CD14-positive monocyte (primary cell): Measurements from ENCODE around the gene ATP7A. TPM values are rescaled to one million over a fixed set of nuclear protein-coding genes. Genes with fewer than 3 reads are reported as not detected.
"Not testable (repeated sequence)": the region's sequence is repeated elsewhere in the genome, so short reads cannot be mapped to it uniquely, and the experiment has no call there.

ENCODE experiments used
- DNase-seq, 3 donors: peaks; one replicate each; pipeline ENCODE4 v3.0.0-alpha.2; 2011 to 2022
- H2AFZ ChIP-seq: 2 replicates; pipeline ENCODE4 v1.6.0; 2012; ENCODE audit warnings: mild to moderate bottlenecking, low read depth, low read length, inconsistent platforms; ENCODE audit not compliant: insufficient read depth, poor library complexity, severe bottlenecking
- H3K27ac ChIP-seq, 2 donors: 1 replicate in 1 of 2; 2 replicates in 1 of 2; pipeline ENCODE4 v1.5.1; 2012 to 2013; ENCODE audit warnings: low read length in 2 of 2, control low read depth in 1 of 2, inconsistent platforms in 1 of 2, low read depth in 1 of 2, mild to moderate bottlenecking in 1 of 2
- H3K27me3 ChIP-seq, 2 donors: one replicate each; pipeline versions ENCODE4 v1.6.0 to v1.6.1; 2011 to 2013; ENCODE audit warnings: low read length in 2 of 2; ENCODE audit not compliant: control insufficient read depth in 2 of 2, insufficient read depth in 2 of 2
- H3K36me3 ChIP-seq, 2 donors: replicated peaks in 1 of 2; 1 replicate in 1 of 2; 2 replicates in 1 of 2; pipeline versions ENCODE4 v1.5.1 to v1.6.1; 2012 to 2013; ENCODE audit warnings: low read length in 2 of 2, control low read depth in 1 of 2, inconsistent platforms in 1 of 2, mild to moderate bottlenecking in 1 of 2; ENCODE audit not compliant: insufficient read depth in 2 of 2, control insufficient read depth in 1 of 2
- H3K4me1 ChIP-seq, 2 donors: 1 replicate in 1 of 2; 2 replicates in 1 of 2; pipeline versions ENCODE4 v1.5.1 to v1.6.1; 2012 to 2013; ENCODE audit warnings: low read length in 2 of 2, control low read depth in 1 of 2, inconsistent platforms in 1 of 2, mild to moderate bottlenecking in 1 of 2, moderate library complexity in 1 of 2; ENCODE audit not compliant: insufficient read depth in 2 of 2, control insufficient read depth in 1 of 2
- H3K4me2 ChIP-seq: replicated peaks from 2 replicates; pipeline ENCODE3; 2012; ENCODE audit warnings: low read length, moderate library complexity, mild to moderate bottlenecking; ENCODE audit not compliant: poor library complexity, severe bottlenecking; ENCODE audit errors: extremely low read depth
- H3K4me3 ChIP-seq, 3 experiments: fragments of 200-600 bp in 1 of 3; sonication (generic) in 1 of 3; replicated peaks in 1 of 3; 1 replicate in 2 of 3; 2 replicates in 1 of 3; pipeline ENCODE4 v1.5.1; 2011 to 2013; ENCODE audit warnings: low read length in 3 of 3, mild to moderate bottlenecking in 3 of 3, control low read depth in 2 of 3, low read depth in 2 of 3, inconsistent platforms in 1 of 3, moderate library complexity in 1 of 3
- H3K79me2 ChIP-seq: 2 replicates; pipeline ENCODE4 v1.6.0; 2012; ENCODE audit warnings: mild to moderate bottlenecking, control low read depth, inconsistent platforms, low read length, moderate library complexity; ENCODE audit not compliant: insufficient read depth
- H3K9ac ChIP-seq: 2 replicates; pipeline ENCODE4 v1.6.0; 2017; ENCODE audit warnings: low read length, mild to moderate bottlenecking; ENCODE audit not compliant: insufficient read depth, poor library complexity, severe bottlenecking
- H3K9me3 ChIP-seq, 2 donors: replicated peaks in 1 of 2; 1 replicate in 1 of 2; 2 replicates in 1 of 2; pipeline versions ENCODE4 v1.5.1 to v1.6.1; 2012 to 2013; ENCODE audit warnings: low read length in 2 of 2, control low read depth in 1 of 2; ENCODE audit not compliant: control insufficient read depth in 1 of 2, insufficient read depth in 1 of 2
- H4K20me1 ChIP-seq: 2 replicates; pipeline ENCODE4 v1.6.0; 2012; ENCODE audit warnings: mild to moderate bottlenecking, low read length, control low read depth, moderate library complexity; ENCODE audit not compliant: insufficient read depth
- H3K27ac Mint-ChIP-seq, 7 donors: one replicate each; pipeline ENCODE4 v1.8.0; 2020; ENCODE audit warnings: mild to moderate bottlenecking in 7 of 7, mixed read lengths in 7 of 7, moderate library complexity in 6 of 7, inconsistent platforms in 2 of 7
- H3K27me3 Mint-ChIP-seq, 3 donors: one replicate each; pipeline ENCODE4 v1.8.0; 2021 to 2022; ENCODE audit warnings: low read depth in 3 of 3, mild to moderate bottlenecking in 3 of 3, mixed read lengths in 3 of 3, moderate library complexity in 3 of 3, inconsistent platforms in 1 of 3
- H3K36me3 Mint-ChIP-seq, 2 donors: one replicate each; pipeline ENCODE4 v1.8.0; 2020; ENCODE audit warnings: mixed read lengths in 2 of 2, inconsistent platforms in 1 of 2, mild to moderate bottlenecking in 1 of 2
- H3K4me1 Mint-ChIP-seq: one replicate; pipeline ENCODE4 v1.8.0; 2020; ENCODE audit warnings: mild to moderate bottlenecking, mixed read lengths
- H3K4me3 Mint-ChIP-seq, 2 donors: one replicate each; pipeline ENCODE4 v1.8.0; 2020; ENCODE audit warnings: mild to moderate bottlenecking in 2 of 2, mixed read lengths in 2 of 2, moderate library complexity in 1 of 2
- H3K9me3 Mint-ChIP-seq, 7 donors: one replicate each; pipeline ENCODE4 v1.8.0; 2020 to 2022; ENCODE audit warnings: mixed read lengths in 7 of 7, mild to moderate bottlenecking in 6 of 7, moderate library complexity in 6 of 7, inconsistent platforms in 2 of 7
- WGBS: methylation state at CpG from one replicate; pipeline ENCODE4 v1.1.5; 2013; ENCODE audit warnings: missing lambda C conversion rate; ENCODE audit not compliant: insufficient coverage; 5-methylcytosine and 5-hydroxymethylcytosine counted together
- intact Hi-C, 2 donors: fragments of 100-400 bp; cut with micrococcal nuclease; formaldehyde crosslinking; loops; one replicate each; pipeline versions ENCODE4 v1.15.0 to v1.15.1; 2023
- polyA plus RNA-seq, 3 donors: library from polyadenylated mRNA; depleted of rRNA in 1 of 3; unstranded in 2 of 3; stranded (reverse) in 1 of 3; fragments of 300-500 nt in 2 of 3; fragments of >200 nt in 1 of 3; fragmentation: Illumina TruSeq in 2 of 3; gene quantifications; 1 replicate in 2 of 3; 2 replicates in 1 of 3; pipeline ENCODE4 v1.2.3, GENCODE V29; 2012 to 2021
- TF ChIP-seq, protein P1 (sequence below): fragments of 200-600 bp; IDR thresholded peaks from one replicate; pipeline ENCODE4 v1.8.0; 2022; ENCODE audit warnings: antibody characterized with exemption, mild to moderate bottlenecking

ATP7A gene
- polyA plus RNA-seq, 3 donors, result 2.3 to 3.8 (median 2.8) TPM

DNA sequence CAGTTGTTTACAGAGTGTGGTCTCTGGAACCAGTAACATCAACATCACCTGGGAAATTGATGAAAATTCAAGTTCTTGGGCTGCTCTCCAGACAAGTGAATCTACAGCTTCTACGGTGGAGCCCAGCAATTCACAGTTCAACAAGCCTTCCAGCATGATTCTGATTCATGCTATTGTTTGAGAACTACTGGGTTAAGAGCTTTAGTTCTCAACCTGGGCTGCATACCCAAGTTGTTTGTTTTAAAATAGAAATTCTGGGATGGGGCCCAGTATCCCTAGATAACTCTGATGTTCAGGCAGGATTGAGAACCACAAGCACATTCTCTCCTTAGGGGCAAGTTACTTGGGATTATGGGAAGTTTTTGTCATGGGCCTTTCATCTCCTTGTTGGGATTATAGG is 155.6 kb downstream of the ATP7A start:
- Histone ChIP-seq H3K4me1 (no peaks in the 10 kb centered on the region), H3K4me3 (no peak overlapping the region), H2AFZ (no peak overlapping the region), H3K4me2 (no peak overlapping the region), H3K27ac (no peak overlapping the region), H3K9ac (no peak overlapping the region), H3K79me2 (no peaks in the 10 kb centered on the region), H4K20me1 (no peaks in the 10 kb centered on the region), H3K36me3 (no peaks in the 10 kb centered on the region), H3K27me3 (no peaks in the 10 kb centered on the region), H3K9me3 (peaks cover 11 to 12% of the 10 kb centered on the region in 2 donors)
- Mint-ChIP-seq H3K27me3 (peaks cover 0 to 1% (median 0%) of the 10 kb centered on the region in 3 donors), H3K27ac (no peak overlapping the region), H3K4me1 (no peaks in the 10 kb centered on the region), H3K9me3 (peaks cover 2 to 20% (median 8%) of the 10 kb centered on the region in 7 donors), H3K4me3 (no peak overlapping the region), H3K36me3 (no peaks in the 10 kb centered on the region)
- TF ChIP-seq, protein P1, sequence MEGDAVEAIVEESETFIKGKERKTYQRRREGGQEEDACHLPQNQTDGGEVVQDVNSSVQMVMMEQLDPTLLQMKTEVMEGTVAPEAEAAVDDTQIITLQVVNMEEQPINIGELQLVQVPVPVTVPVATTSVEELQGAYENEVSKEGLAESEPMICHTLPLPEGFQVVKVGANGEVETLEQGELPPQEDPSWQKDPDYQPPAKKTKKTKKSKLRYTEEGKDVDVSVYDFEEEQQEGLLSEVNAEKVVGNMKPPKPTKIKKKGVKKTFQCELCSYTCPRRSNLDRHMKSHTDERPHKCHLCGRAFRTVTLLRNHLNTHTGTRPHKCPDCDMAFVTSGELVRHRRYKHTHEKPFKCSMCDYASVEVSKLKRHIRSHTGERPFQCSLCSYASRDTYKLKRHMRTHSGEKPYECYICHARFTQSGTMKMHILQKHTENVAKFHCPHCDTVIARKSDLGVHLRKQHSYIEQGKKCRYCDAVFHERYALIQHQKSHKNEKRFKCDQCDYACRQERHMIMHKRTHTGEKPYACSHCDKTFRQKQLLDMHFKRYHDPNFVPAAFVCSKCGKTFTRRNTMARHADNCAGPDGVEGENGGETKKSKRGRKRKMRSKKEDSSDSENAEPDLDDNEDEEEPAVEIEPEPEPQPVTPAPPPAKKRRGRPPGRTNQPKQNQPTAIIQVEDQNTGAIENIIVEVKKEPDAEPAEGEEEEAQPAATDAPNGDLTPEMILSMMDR, result no peak
- DNase-seq, result no peak
- intact Hi-C loops, result no loop called here
- whole genome bisulfite sequencing, result no CpG with 5 or more reads among the region's 1 CpG

DNA sequence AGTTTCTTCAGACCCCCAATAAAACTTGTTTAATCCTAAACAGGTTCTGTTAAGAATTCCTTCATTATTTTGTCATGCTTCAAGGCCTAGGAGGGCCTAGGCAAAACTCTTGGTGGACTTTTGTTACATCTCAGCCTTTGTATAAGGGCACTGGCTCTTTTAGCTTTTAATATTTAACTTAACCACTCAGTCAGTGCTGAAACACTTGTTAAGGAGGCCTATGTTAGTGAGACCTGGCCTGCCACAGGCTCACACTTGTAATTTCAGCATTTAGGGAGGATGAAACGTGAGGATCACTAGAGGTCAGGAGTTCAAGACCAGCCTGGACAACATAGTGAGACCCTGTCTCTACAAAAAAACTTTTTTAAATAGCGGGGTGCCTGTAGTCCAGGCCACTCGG is 160.8 kb downstream of the ATP7A start:
- H3K4me3 Mint-ChIP-seq, result no peak overlapping the region
- H3K79me2 ChIP-seq, result no peaks in the 10 kb centered on the region
- TF ChIP-seq, protein P1, result no peak
- H3K27me3 Mint-ChIP-seq, result peaks cover 0 to 1% (median 0%) of the 10 kb centered on the region in 3 donors
- no peaks in the 10 kb centered on the region for H3K36me3 ChIP-seq
- no peaks in the 10 kb centered on the region for H3K4me1 Mint-ChIP-seq
- H2AFZ ChIP-seq, result no peak overlapping the region
- no peak overlapping the region for H3K9ac ChIP-seq
- no peak for DNase-seq
- intact Hi-C loops, result no loop called here
- H3K27me3 ChIP-seq, result no peaks in the 10 kb centered on the region
- H3K27ac ChIP-seq, result no peak overlapping the region
- H3K4me1 ChIP-seq, result no peaks in the 10 kb centered on the region
- H3K9me3 ChIP-seq, result peaks cover 12 to 20% of the 10 kb centered on the region in 2 donors
- H4K20me1 ChIP-seq, result no peaks in the 10 kb centered on the region
- H3K27ac Mint-ChIP-seq, result no peak overlapping the region
- H3K9me3 Mint-ChIP-seq, result peaks cover 4 to 24% (median 21%) of the 10 kb centered on the region in 7 donors
- H3K4me3 ChIP-seq, result no peak overlapping the region
- no peaks in the 10 kb centered on the region for H3K36me3 Mint-ChIP-seq
- H3K4me2 ChIP-seq, result no peak overlapping the region
- WGBS, result no CpG with 5 or more reads among the region's 3 CpGs

DNA sequence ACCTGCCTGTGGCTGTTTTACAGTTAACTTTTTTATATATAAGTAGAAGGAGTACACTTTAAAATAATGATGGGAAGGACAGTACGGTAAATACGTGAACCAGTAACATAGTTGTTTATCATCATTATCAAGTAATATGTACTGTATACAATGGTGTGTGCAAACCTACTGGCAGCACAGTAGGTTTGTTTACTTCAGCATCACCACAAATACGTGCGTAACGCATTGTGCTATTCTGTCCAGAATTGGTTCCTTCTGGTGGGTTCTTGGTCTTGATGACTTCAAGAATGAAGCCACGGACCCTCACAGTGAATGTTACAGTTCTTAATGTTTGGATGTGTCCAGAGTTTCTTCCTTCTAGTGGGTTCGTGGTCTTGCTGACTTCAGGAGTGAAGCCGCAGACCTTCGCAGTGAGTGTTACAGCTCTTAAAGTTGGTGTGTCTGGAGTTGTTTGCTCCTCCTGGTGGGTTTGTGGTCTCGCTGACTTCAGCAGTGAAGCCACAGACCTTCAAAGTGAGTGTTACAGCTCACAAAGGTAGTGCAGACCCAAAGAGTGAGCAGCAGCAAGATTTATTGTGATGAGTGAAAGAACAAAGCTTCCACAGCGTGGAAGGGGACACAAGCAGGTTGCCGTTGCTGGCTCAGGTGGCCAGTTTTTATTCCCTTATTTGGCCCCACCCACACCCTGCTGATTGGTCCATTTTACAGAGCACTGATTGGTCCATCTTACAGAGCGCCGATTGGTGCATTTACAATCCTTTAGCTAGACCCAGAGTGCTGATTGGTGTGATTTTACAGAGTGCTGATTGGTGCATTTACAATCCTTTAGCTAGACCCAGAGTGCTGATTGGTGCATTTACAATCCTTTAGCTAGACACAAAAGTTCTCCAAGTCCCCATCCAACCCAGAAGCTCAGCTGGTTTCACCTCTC is 162.9 kb downstream of the ATP7A start:
- H3K4me1 ChIP-seq, H2AFZ ChIP-seq, H3K4me2 ChIP-seq, H3K27ac ChIP-seq, H3K4me1 Mint-ChIP-seq, H3K36me3 ChIP-seq, DNase-seq, H3K27me3 ChIP-seq, H3K4me3 ChIP-seq, intact Hi-C loops, H3K9ac ChIP-seq, H3K4me3 Mint-ChIP-seq, H3K27me3 Mint-ChIP-seq, H3K79me2 ChIP-seq, H3K36me3 Mint-ChIP-seq, H4K20me1 ChIP-seq: not testable (repeated sequence)
- no CpG with 5 or more reads among the region's 14 CpGs for WGBS
- Mint-ChIP-seq H3K9me3 (peaks cover 4 to 32% (median 22%) of the 10 kb centered on the region in 7 donors), H3K27ac (peak overlapping the region in 1 of 7 donors; percentile 63)
- peaks cover 9 to 19% of the 10 kb centered on the region in 2 donors for H3K9me3 ChIP-seq
